Spleen (tissue), 11 donors: ENCODE results near the gene TRIM66. TPM values are rescaled to one million over a fixed set of nuclear protein-coding genes. Genes with fewer than 3 reads are reported as not detected.

Experiments used
- DNase-seq: peaks from one replicate; pipeline ENCODE4 v3.0.0-alpha.2; 2020
- H3K27ac ChIP-seq, 8 donors: fragments of 200-600 bp; sonication (generic) in 7 of 8; 1 replicate in 4 of 8; 2 replicates in 4 of 8; pipeline versions ENCODE4 v1.5.0 to v1.8.0; 2016 to 2021; ENCODE audit warnings: inconsistent platforms in 4 of 8, mild to moderate bottlenecking in 4 of 8, moderate library complexity in 1 of 8
- H3K27me3 ChIP-seq, 7 donors: fragments of 200-600 bp; sonication (generic) in 6 of 7; replicated peaks in 1 of 7; 1 replicate in 4 of 7; 2 replicates in 3 of 7; pipeline versions ENCODE4 v1.5.0 to v1.8.0; 2016 to 2021; ENCODE audit warnings: inconsistent platforms in 3 of 7, mild to moderate bottlenecking in 1 of 7
- H3K36me3 ChIP-seq, 6 donors: fragments of 200-600 bp; sonication (generic) in 5 of 6; 1 replicate in 4 of 6; 2 replicates in 2 of 6; pipeline versions ENCODE4 v1.5.0 to v1.8.0; 2016 to 2021; ENCODE audit warnings: inconsistent platforms in 2 of 6
- H3K4me1 ChIP-seq, 6 donors: fragments of 200-600 bp; sonication (generic) in 5 of 6; 1 replicate in 3 of 6; 2 replicates in 3 of 6; pipeline versions ENCODE4 v1.5.0 to v1.8.0; 2016 to 2021; ENCODE audit warnings: inconsistent platforms in 3 of 6
- H3K4me3 ChIP-seq, 8 donors: fragments of 200-600 bp; sonication (generic) in 7 of 8; 1 replicate in 4 of 8; 2 replicates in 4 of 8; pipeline versions ENCODE4 v1.5.0 to v1.8.0; 2016 to 2021; ENCODE audit warnings: inconsistent platforms in 4 of 8, mild to moderate bottlenecking in 4 of 8, moderate library complexity in 2 of 8
- H3K9me3 ChIP-seq, 8 donors: fragments of 200-600 bp; sonication (generic) in 7 of 8; 1 replicate in 4 of 8; 2 replicates in 4 of 8; pipeline versions ENCODE4 v1.5.0 to v1.8.0; 2016 to 2021; ENCODE audit warnings: inconsistent platforms in 4 of 8
- CTCF ChIP-seq, 11 experiments: fragments of 200-600 bp in 7 of 11; fragments of 450-650 bp in 4 of 11; sonication (generic) in 4 of 11; IDR thresholded peaks in 8 of 11; conservative IDR thresholded peaks in 3 of 11; 1 replicate in 7 of 11; 2 replicates in 4 of 11; pipeline versions ENCODE4 v1.4.0 to v1.8.0; 2016 to 2021; ENCODE audit warnings: antibody characterized with exemption in 11 of 11, inconsistent platforms in 4 of 11, mild to moderate bottlenecking in 1 of 11
- POLR2A ChIP-seq, 3 donors: fragments of 450-650 bp; IDR thresholded peaks; one replicate each; pipeline ENCODE4 v1.5.1; 2017; ENCODE audit warnings: antibody characterized with exemption in 3 of 3, mild to moderate bottlenecking in 1 of 3
- POLR2AphosphoS5 ChIP-seq, 3 donors: sonication (generic); formaldehyde crosslinking; IDR thresholded peaks; one replicate each; pipeline ENCODE4 v1.5.1; 2017; ENCODE audit warnings: antibody characterized with exemption in 3 of 3
- WGBS, 5 donors: extraction: QIAGEN DNeasy Blood & Tissue Kit in 3 of 5; methylation state at CpG; one replicate each; pipeline versions ENCODE4 v1.1.5 to v1.1.7; 2013 to 2018; 5-methylcytosine and 5-hydroxymethylcytosine counted together
- intact Hi-C: fragments of 100-400 bp; cut with DNase I; formaldehyde crosslinking; loops from one replicate; pipeline ENCODE4 v1.15.0; 2023; ENCODE audit warnings: low total_unique reads
- polyA plus RNA-seq, 3 donors: library from polyadenylated mRNA; stranded (reverse); fragments of 200-250 nt; gene quantifications; one replicate each; pipeline ENCODE4 v1.2.1, GENCODE V29; 2013
- total RNA-seq, 7 donors: library from RNA; depleted of rRNA in 3 of 7; stranded (reverse); fragments of >200 nt in 3 of 7; fragmentation: NEBNext Ultra II Directional in 4 of 7; extraction: Animal tissue kit (Norgen Biotek cat#: 25700) in 4 of 7; gene quantifications; one replicate each; pipeline versions ENCODE4 v1.1.0 to v1.2.1, GENCODE V29; 2016 to 2021
- donor health status: healthy with polysubstance abuse.
- donor health status: DM: no; HTN: no; CAD: no; lungs with moderate emphysema.
- donor health status: DM: no; HTN: no; CAD: no.
- donor health status: Bipolar disorder and iron deficiency.
- donor health status: healthy.
- donor health status: DM: no; HTN: no; CAD: no.
- donor health status: DM: yes; HTN: yes; CAD: no.

The TRIM66 gene
- total and polyA plus RNA-seq, 10 donors, result 0.86 to 22.8 (median 10.3) TPM

GRCh38 chr11:8577791-8578581 lies 104.5 kb downstream of the TRIM66 start:
- no peak for DNase-seq
- H3K9me3 ChIP-seq, result peaks cover 0 to 15% (median 8%) of the 10 kb centered on the region in 8 donors
- intact Hi-C loops, result no loop called here
- no peaks in the 10 kb centered on the region for H3K4me1 ChIP-seq
- no peaks in the 10 kb centered on the region for H3K27me3 ChIP-seq
- TF ChIP-seq POLR2AphosphoS5 (IDR thresholded peaks at IDR 0.05) (no peak), POLR2A (IDR thresholded peaks at IDR 0.05) (no peak)
- WGBS, 5 donors, result 91 to 99% (median 94%) methylated on average over 2 of the region's 2 CpGs
- H3K36me3 ChIP-seq, result no peaks in the 10 kb centered on the region
- H3K4me3 ChIP-seq, result no peak overlapping the region
- no peak overlapping the region for H3K27ac ChIP-seq

- no peak for DNase-seq
- H3K4me1 ChIP-seq, result no peaks in the 10 kb centered on the region
- intact Hi-C loops, result no loop called here
Observed at GRCh38 chr11:8574798-8575197, 107.7 kb downstream of the TRIM66 start.

GRCh38 chr11:8573777-8574176 lies 108.7 kb downstream of the TRIM66 start:
- intact Hi-C loops, result no loop called here

More at GRCh38 chr11:8574798-8575197, 107.7 kb downstream of the TRIM66 start:
- Histone ChIP-seq H3K36me3 (no peaks in the 10 kb centered on the region), H3K27ac (no peak overlapping the region), H3K4me3 (no peak overlapping the region), H3K9me3 (peaks cover 0 to 15% (median 8%) of the 10 kb centered on the region in 8 donors), H3K27me3 (no peaks in the 10 kb centered on the region)
- 97 to 100% (median 100%) methylated on average over 1 of the region's 1 CpG for WGBS, 5 donors
- no peak for TF ChIP-seq CTCF (IDR thresholded peaks at IDR 0.05 in 8 of 11, conservative IDR thresholded peaks at IDR 0.05 in 3 of 11)
- no peak for TF ChIP-seq POLR2A (IDR thresholded peaks at IDR 0.05)
- no peak for TF ChIP-seq POLR2AphosphoS5 (IDR thresholded peaks at IDR 0.05)

GRCh38 chr11:8567602-8568198 lies 114.8 kb downstream of the TRIM66 start:
- intact Hi-C loops, result loop anchor here (2.0 kb wide), 1 partner anchor 345 kb away; no protein-coding TSS in a partner anchor
- Histone ChIP-seq H3K27ac (no peak overlapping the region), H3K4me3 (no peak overlapping the region), H3K9me3 (no peaks in the 10 kb centered on the region), H3K36me3 (no peaks in the 10 kb centered on the region), H3K4me1 (peaks cover 0 to 8% (median 0%) of the 10 kb centered on the region in 6 donors), H3K27me3 (no peaks in the 10 kb centered on the region)
- no peak for TF ChIP-seq CTCF (IDR thresholded peaks at IDR 0.05 in 8 of 11, conservative IDR thresholded peaks at IDR 0.05 in 3 of 11)
- no peak for TF ChIP-seq POLR2AphosphoS5 (IDR thresholded peaks at IDR 0.05)
- no peak for TF ChIP-seq POLR2A (IDR thresholded peaks at IDR 0.05)
- WGBS, 5 donors, result 72 to 88% (median 77%) methylated on average over 2 of the region's 2 CpGs
- DNase-seq, result no peak

More at GRCh38 chr11:8573777-8574176, 108.7 kb downstream of the TRIM66 start:
- TF ChIP-seq CTCF (IDR thresholded peaks at IDR 0.05 in 8 of 11, conservative IDR thresholded peaks at IDR 0.05 in 3 of 11) (no peak), POLR2A (IDR thresholded peaks at IDR 0.05) (no peak), POLR2AphosphoS5 (IDR thresholded peaks at IDR 0.05) (no peak)
- H3K9me3 ChIP-seq, result peaks cover 0 to 12% (median 8%) of the 10 kb centered on the region in 8 donors
- H3K4me1 ChIP-seq, result no peaks in the 10 kb centered on the region
- no peak for DNase-seq
- no peaks in the 10 kb centered on the region for H3K36me3 ChIP-seq
- WGBS, 5 donors, result 48 to 75% (median 65%) methylated on average over 1 of the region's 1 CpG
- H3K27ac ChIP-seq, result no peak overlapping the region
- H3K4me3 ChIP-seq, result no peak overlapping the region
- no peaks in the 10 kb centered on the region for H3K27me3 ChIP-seq
